Muscle of leg (tissue), 11 donors: ENCODE results near the gene TMEM163. TPM values are rescaled to one million over a fixed set of nuclear protein-coding genes. Genes with fewer than 3 reads are reported as not detected.

Experiments
- DNase-seq: peaks from one replicate; pipeline ENCODE4 v3.0.0; 2013
- H3K27ac ChIP-seq: one replicate; pipeline ENCODE4 v1.5.1; 2013; ENCODE audit warnings: mild to moderate bottlenecking, low read length, control low read depth
- H3K27me3 ChIP-seq: one replicate; pipeline ENCODE4 v1.6.1; 2013; ENCODE audit warnings: low read length; ENCODE audit not compliant: control insufficient read depth, insufficient read depth
- H3K36me3 ChIP-seq: one replicate; pipeline ENCODE4 v1.6.1; 2013; ENCODE audit warnings: low read length; ENCODE audit not compliant: control insufficient read depth, insufficient read depth
- H3K4me1 ChIP-seq: one replicate; pipeline ENCODE4 v1.6.1; 2013; ENCODE audit warnings: low read length; ENCODE audit not compliant: control insufficient read depth, insufficient read depth
- H3K4me3 ChIP-seq: one replicate; pipeline ENCODE4 v1.5.1; 2013; ENCODE audit warnings: low read length, control low read depth
- H3K9me3 ChIP-seq: replicated peaks from 2 replicates; pipeline ENCODE4 v1.6.1; 2013; ENCODE audit warnings: low read depth, low read length; ENCODE audit not compliant: control insufficient read depth
- WGBS: methylation state at CpG from one replicate; pipeline ENCODE4 v1.1.5; 2013; ENCODE audit warnings: missing lambda C conversion rate; ENCODE audit not compliant: insufficient coverage; 5-methylcytosine and 5-hydroxymethylcytosine counted together
- polyA plus RNA-seq, 8 donors: library from polyadenylated mRNA; unstranded; fragments of 120-200 nt; gene quantifications; one replicate each; pipeline versions ENCODE4 v1.2.1 to v1.2.3, GENCODE V29; 2013; ENCODE audit warnings: inconsistent platforms in 1 of 8, low replicate concordance in 1 of 8; ENCODE audit not compliant: insufficient read length in 8 of 8, insufficient read depth in 1 of 8
- total RNA-seq: library from RNA; stranded (reverse); fragments of 120-200 nt; gene quantifications from one replicate; pipeline ENCODE4 v1.2.4, GENCODE V29; 2013

Gene TMEM163
- total and polyA plus RNA-seq, 9 donors = 0.66 to 3.5 (median 1.8) TPM

- H3K4me3 ChIP-seq = no peak overlapping the region
- H3K27ac ChIP-seq = peak overlapping the region; percentile 68
- H3K4me1 ChIP-seq = peaks cover 17% of the 10 kb centered on the region
- H3K36me3 ChIP-seq = peaks cover 8% of the 10 kb centered on the region
- no peaks in the 10 kb centered on the region for H3K9me3 ChIP-seq
- no peaks in the 10 kb centered on the region for H3K27me3 ChIP-seq
- WGBS = 72% methylated on average over 3 of the region's 6 CpGs
- DNase-seq = peak; percentile 41
Measured at GRCh38 chr2:134411279-134411827, 307.4 kb downstream of the TMEM163 start.

GRCh38 chr2:134410831-134411231, 308.0 kb downstream of the TMEM163 start:
- 80% methylated on average over 1 of the region's 5 CpGs for WGBS
- no peak overlapping the region for H3K4me3 ChIP-seq
- peak overlapping the region; percentile 68 for H3K27ac ChIP-seq
- peak; percentile 35 for DNase-seq
- peaks cover 20% of the 10 kb centered on the region for H3K4me1 ChIP-seq
- no peaks in the 10 kb centered on the region for H3K27me3 ChIP-seq
- H3K36me3 ChIP-seq = peaks cover 12% of the 10 kb centered on the region
- H3K9me3 ChIP-seq = no peaks in the 10 kb centered on the region

GRCh38 chr2:134410006-134410405, 308.8 kb downstream of the TMEM163 start:
- 60% methylated on average over 1 of the region's 2 CpGs for WGBS
- Histone ChIP-seq H3K27me3 (no peaks in the 10 kb centered on the region), H3K9me3 (no peaks in the 10 kb centered on the region), H3K36me3 (peaks cover 12% of the 10 kb centered on the region), H3K27ac (no peak overlapping the region), H3K4me3 (no peak overlapping the region), H3K4me1 (peaks cover 25% of the 10 kb centered on the region)
- DNase-seq = no peak

GRCh38 chr2:134408791-134409190, 310.0 kb downstream of the TMEM163 start:
- Histone ChIP-seq H3K27ac (no peak overlapping the region), H3K9me3 (no peaks in the 10 kb centered on the region), H3K36me3 (peaks cover 15% of the 10 kb centered on the region), H3K4me3 (no peak overlapping the region), H3K4me1 (peaks cover 29% of the 10 kb centered on the region), H3K27me3 (no peaks in the 10 kb centered on the region)
- no CpG with 5 or more reads among the region's 3 CpGs for WGBS
- no peak for DNase-seq

- H3K9me3 ChIP-seq = no peaks in the 10 kb centered on the region
- peaks cover 16% of the 10 kb centered on the region for H3K36me3 ChIP-seq
- H3K27me3 ChIP-seq = no peaks in the 10 kb centered on the region
- no peak overlapping the region for H3K4me3 ChIP-seq
- no peak for DNase-seq
- H3K4me1 ChIP-seq = peaks cover 29% of the 10 kb centered on the region
- H3K27ac ChIP-seq = no peak overlapping the region
- WGBS = 71% methylated on average over 1 of the region's 3 CpGs
Measured at GRCh38 chr2:134408386-134408785, 310.4 kb downstream of the TMEM163 start.

GRCh38 chr2:134407154-134407890, 311.5 kb downstream of the TMEM163 start:
- no peaks in the 10 kb centered on the region for H3K27me3 ChIP-seq
- no peak overlapping the region for H3K27ac ChIP-seq
- peaks cover 30% of the 10 kb centered on the region for H3K4me1 ChIP-seq
- 100% methylated on average over 1 of the region's 4 CpGs for WGBS
- peaks cover 15% of the 10 kb centered on the region for H3K36me3 ChIP-seq
- no peak overlapping the region for H3K4me3 ChIP-seq
- no peaks in the 10 kb centered on the region for H3K9me3 ChIP-seq
- DNase-seq = no peak

GRCh38 chr2:134406736-134407135, 312.1 kb downstream of the TMEM163 start:
- H3K27me3 ChIP-seq = no peaks in the 10 kb centered on the region
- peaks cover 15% of the 10 kb centered on the region for H3K36me3 ChIP-seq
- WGBS = 100% methylated on average over 2 of the region's 3 CpGs
- H3K27ac ChIP-seq = no peak overlapping the region
- H3K4me1 ChIP-seq = peaks cover 27% of the 10 kb centered on the region
- H3K9me3 ChIP-seq = no peaks in the 10 kb centered on the region
- no peak for DNase-seq
- H3K4me3 ChIP-seq = no peak overlapping the region

- no peaks in the 10 kb centered on the region for H3K27me3 ChIP-seq
- H3K4me1 ChIP-seq = peaks cover 26% of the 10 kb centered on the region
- DNase-seq = no peak
- no peak overlapping the region for H3K4me3 ChIP-seq
- 93% methylated on average over 3 of the region's 5 CpGs for WGBS
- H3K9me3 ChIP-seq = no peaks in the 10 kb centered on the region
- peaks cover 15% of the 10 kb centered on the region for H3K36me3 ChIP-seq
- H3K27ac ChIP-seq = no peak overlapping the region
Measured at GRCh38 chr2:134406311-134406710, 312.5 kb downstream of the TMEM163 start.

Other genes starting within 250 kb of the TMEM163 start
- gene ACMSD, start 119.6 kb upstream of the TMEM163 start, total RNA-seq = not detected
- 1 to 10 TPM in 1 of 8 donors, under 1 TPM in 7; 0.28 to 1.6 (median 0.39) TPM for gene ACMSD, start 119.6 kb upstream of the TMEM163 start, polyA plus RNA-seq
- 29.1 TPM for gene CCNT2, start 199.8 kb upstream of the TMEM163 start, total RNA-seq
- gene CCNT2, start 199.8 kb upstream of the TMEM163 start, polyA plus RNA-seq = 10 to 100 TPM; 25.0 to 48.8 (median 31.3) TPM